GM18505 (cell line): Measurements from ENCODE around the gene SEMA4G.
"Not testable (repeated sequence)": the region's sequence is repeated elsewhere in the genome, so short reads cannot be mapped to it uniquely, and the experiment has no call there.

Experiments used
- ATAC-seq: cut with Tn5 transposase; IDR thresholded peaks from one replicate; pipeline ENCODE4 v1.9.1; 2021; ENCODE audit not compliant: unreplicated experiment
- POLR2A ChIP-seq: IDR thresholded peaks from 4 replicates; pipeline ENCODE4 v1.6.1; 2011; ENCODE audit warnings: borderline replicate concordance; ENCODE audit not compliant: insufficient read depth, insufficient read length; ENCODE audit errors: extremely low read depth

Gene SEMA4G

GRCh38 chr10:100963826-100964225 lies 5.5 kb upstream of the SEMA4G start:
- ATAC-seq = no peak
- no peak for TF ChIP-seq POLR2A

GRCh38 chr10:100965820-100966219 lies 3.5 kb upstream of the SEMA4G start:
- TF ChIP-seq POLR2A = no peak
- no peak for ATAC-seq

- no peak for TF ChIP-seq POLR2A
- ATAC-seq = no peak
These were observed 2.4 kb upstream of the SEMA4G start for GRCh38 chr10:100966887-100967286.

DNA sequence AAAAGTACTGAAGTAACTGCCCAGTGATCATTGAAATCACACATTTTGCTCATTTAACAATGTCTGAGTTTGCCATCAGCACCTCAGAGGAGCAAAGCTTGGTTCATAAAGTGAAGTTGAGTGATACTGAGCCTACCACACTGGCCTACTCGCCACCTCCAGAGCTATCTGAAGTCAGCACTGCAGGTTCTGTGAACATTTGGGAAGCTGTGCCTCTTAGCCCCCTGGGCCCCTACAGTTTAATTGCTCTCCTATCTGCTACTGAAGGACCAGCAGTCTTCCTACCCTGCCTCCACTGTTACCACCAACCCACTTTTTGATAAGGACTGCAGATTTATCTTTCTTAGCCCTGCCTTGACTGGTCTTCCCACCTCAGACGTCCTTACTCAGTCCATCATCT lies 2.0 kb upstream of the SEMA4G start:
- ATAC-seq = no peak
- no peak for TF ChIP-seq POLR2A

DNA sequence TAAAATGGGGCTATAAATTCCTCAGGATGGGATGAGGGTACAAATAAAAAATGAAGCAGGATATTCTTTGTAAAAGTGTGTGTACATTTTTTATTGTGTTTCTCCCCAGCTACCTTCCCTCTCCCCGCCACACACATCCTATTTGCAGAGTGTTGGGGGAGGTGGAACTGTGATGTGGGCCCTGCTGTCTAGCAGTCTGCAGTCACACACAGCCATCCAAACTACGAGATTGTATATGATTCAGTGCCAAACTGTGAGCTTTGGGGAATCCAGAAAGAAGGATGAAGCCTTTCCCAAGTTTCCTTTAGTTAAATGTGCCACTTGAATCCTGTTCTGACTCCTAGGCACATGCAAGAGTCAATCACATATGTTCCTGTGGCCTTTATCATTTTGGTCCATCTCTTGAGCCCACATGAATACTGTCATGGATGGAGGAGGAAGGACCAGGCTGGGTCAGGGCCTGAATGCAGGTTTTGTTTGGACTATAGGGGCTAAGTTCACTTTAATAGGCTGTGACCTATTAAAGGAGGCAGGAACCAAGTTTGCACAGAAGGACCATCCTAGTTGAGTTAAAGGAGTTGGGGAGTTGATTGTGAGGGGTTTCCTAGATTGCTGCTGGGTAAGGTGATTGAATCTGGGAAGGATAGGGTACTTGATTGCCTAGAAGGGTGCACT lies 1.1 kb upstream of the SEMA4G start:
- TF ChIP-seq POLR2A = no peak
- ATAC-seq = no peak

DNA sequence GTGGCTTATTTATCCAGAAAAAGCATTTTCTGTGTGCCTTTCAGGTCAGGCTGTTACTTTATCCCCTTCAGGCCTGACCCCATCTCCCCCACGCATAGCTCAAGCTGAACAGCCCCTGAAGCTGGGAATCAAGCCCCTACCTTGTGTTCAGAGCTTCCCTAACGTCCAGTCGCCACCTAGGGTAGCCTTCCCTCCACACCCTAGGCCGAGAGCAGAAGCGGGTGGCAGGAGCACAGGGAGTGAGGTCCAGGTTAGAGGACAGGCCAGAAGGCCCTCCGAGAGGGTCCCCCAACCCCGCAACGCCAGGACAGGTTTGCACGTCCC lies 479 bp upstream of the SEMA4G start:
- ATAC-seq = no peak
- TF ChIP-seq POLR2A = no peak

DNA sequence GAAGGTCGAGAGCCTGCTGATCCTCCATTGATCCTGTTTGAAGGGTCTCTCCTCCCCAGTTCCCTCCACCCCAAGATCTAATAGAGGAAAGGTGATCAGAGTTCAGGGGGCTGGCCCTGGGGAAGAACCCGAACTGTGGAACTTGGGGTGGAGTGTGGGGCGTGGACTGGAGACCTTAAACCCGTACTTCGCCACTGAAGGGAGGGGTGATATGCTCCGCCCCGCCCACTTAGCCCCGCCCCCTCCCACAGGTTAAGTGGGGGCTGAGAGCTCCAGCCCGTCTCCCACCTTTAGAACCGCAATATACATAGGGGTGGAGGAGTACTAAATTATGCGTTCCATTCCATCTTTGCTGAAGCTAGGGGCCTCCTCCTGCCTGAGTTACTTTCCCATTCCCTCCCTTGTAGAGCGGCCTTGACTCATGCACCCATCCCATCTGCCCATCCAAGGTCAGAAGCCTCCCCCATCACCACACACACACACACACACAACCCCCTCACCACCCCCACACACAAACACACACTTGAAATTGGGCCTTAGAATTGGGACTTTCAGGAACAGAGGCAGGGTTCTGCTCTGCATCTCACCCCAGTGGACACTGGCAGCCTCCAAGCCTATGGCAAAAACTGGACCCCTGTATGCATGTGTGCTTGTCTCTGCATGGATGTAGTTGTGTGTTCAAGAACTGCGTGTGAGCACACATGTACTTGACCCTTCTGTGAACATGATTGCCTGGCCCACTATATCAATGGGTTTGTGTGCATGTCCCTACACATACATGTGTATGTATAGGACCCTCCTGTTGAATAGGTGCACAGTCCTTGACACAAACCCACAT lies 991 bp downstream of the SEMA4G start:
- TF ChIP-seq POLR2A = no peak
- ATAC-seq = no peak

- no peak for ATAC-seq
- TF ChIP-seq POLR2A = no peak
These were observed 1.9 kb downstream of the SEMA4G start for GRCh38 chr10:100970914-100971811.

- no peak for TF ChIP-seq POLR2A
- no peak for ATAC-seq
These were observed 3.0 kb downstream of the SEMA4G start for GRCh38 chr10:100972115-100972903.

GRCh38 chr10:100972904-100973535 lies 3.7 kb downstream of the SEMA4G start:
- no peak for ATAC-seq
- no peak for TF ChIP-seq POLR2A

DNA sequence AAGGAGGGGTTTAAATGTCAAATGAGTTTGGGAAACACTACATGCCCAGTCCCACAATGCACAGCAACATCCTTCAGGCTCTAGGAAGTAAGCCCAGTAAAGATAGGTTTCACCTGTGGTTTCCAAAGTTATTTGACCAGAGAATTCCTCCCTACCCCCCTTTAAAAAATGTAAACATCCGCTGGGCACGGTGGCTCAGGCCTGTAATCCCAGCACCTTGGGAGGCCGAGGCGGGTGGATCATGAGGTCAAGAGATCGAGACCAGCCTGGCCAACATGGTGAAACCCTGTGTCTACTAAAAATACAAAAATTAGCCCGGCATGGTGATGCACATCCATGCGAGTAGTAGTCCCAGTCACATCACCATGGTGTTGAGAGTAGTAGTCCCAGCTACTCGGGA lies 6.1 kb downstream of the SEMA4G start:
- not testable (repeated sequence) for ATAC-seq

GRCh38 chr10:100976906-100977305 lies 7.6 kb downstream of the SEMA4G start:
- TF ChIP-seq POLR2A = no peak
- ATAC-seq = no peak
